AG10803 (cell line): ENCODE measurements around the gene THAP4.

Source experiments
- DNase-seq: peaks from one replicate; pipeline ENCODE4 v3.0.0; 2010; ENCODE audit warnings: low read depth
- H3K4me3 ChIP-seq: 2 replicates; pipeline ENCODE4 v1.5.1; 2011; ENCODE audit warnings: mild to moderate bottlenecking, low read length, control low read depth
- TF ChIP-seq, protein P1 (sequence below): conservative IDR thresholded peaks from 2 replicates; pipeline ENCODE4 v1.5.1; 2011; ENCODE audit warnings: mild to moderate bottlenecking, low read length, control low read depth, inconsistent platforms

The THAP4 gene

GRCh38 chr2:241609859-241610793 lies 26.8 kb downstream of the THAP4 start:
- peak; percentile 81 for DNase-seq
- TF ChIP-seq, protein P1, sequence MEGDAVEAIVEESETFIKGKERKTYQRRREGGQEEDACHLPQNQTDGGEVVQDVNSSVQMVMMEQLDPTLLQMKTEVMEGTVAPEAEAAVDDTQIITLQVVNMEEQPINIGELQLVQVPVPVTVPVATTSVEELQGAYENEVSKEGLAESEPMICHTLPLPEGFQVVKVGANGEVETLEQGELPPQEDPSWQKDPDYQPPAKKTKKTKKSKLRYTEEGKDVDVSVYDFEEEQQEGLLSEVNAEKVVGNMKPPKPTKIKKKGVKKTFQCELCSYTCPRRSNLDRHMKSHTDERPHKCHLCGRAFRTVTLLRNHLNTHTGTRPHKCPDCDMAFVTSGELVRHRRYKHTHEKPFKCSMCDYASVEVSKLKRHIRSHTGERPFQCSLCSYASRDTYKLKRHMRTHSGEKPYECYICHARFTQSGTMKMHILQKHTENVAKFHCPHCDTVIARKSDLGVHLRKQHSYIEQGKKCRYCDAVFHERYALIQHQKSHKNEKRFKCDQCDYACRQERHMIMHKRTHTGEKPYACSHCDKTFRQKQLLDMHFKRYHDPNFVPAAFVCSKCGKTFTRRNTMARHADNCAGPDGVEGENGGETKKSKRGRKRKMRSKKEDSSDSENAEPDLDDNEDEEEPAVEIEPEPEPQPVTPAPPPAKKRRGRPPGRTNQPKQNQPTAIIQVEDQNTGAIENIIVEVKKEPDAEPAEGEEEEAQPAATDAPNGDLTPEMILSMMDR: peak; percentile 38
- H3K4me3 ChIP-seq: peak overlapping the region; percentile 59

DNA sequence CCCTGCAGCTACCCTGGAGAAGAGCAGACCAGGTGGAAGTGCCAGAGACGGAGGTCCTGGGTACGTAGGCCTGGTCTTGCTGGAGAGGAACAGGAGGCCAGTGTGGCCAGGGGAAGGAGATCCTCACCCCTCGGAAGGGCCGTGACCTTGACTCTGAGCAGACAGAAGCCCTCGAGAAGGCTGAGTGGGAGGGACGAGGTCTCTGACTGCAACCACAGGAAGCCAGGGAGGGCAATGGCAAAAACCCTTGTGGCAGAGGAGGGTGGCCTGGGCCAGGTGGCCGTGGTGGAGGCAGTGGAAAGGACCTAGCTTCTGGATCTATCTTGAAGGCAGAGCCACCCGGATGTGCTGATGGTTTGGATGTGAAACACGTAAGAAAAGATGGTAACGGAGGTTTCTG lies 28.1 kb downstream of the THAP4 start:
- no peak overlapping the region for H3K4me3 ChIP-seq
- DNase-seq: no peak
- TF ChIP-seq, protein P1: no peak

- DNase-seq: no peak
- H3K4me3 ChIP-seq: no peak overlapping the region
- TF ChIP-seq, protein P1: no peak
Measured at GRCh38 chr2:241607162-241607885, 29.6 kb downstream of the THAP4 start.

DNA sequence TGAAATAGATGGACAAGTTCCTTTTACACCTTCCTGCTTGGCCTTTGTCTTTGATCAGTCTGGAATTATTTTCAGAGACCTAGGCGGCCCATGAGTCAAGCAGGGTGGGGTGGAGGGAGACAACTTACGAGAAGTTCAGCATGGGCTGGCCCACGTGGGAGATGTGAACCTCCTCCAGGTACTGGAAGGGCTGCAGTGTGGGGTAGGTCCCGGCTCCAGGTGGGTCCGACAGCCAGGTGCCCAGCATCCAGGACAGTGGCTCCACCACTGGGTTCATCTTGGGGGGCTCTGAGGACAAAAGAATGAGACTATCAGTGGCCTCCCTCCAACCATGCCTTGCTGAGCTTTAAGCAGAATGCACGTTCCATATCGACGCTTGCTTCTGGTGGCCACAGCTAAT lies 30.8 kb downstream of the THAP4 start:
- no peak overlapping the region for H3K4me3 ChIP-seq
- TF ChIP-seq, protein P1: no peak
- DNase-seq: no peak

DNA sequence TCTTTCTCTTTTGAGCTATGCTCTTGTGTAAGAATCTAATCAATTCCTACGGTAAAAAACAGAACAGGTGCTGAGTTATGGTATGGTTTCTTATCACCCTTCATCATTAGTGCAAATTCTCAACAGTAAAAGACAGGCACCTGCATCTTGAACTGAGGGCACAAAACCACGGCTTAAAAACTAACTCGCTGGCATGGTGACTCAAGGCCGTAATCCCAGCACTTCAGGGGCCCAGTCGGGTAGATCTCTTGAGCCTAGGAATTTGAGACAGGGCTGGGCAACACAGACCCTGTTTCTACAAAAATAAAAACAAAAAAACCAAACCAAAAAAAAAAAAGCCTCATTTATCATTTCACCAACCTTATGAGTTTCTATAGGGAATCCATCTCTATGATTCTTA lies 33.3 kb downstream of the THAP4 start:
- DNase-seq: no peak
- TF ChIP-seq, protein P1: no peak
- H3K4me3 ChIP-seq: no peak overlapping the region

- TF ChIP-seq, protein P1: no peak
- H3K4me3 ChIP-seq: no peak overlapping the region
- DNase-seq: no peak
Measured at GRCh38 chr2:241602720-241603119, 34.2 kb downstream of the THAP4 start.

DNA sequence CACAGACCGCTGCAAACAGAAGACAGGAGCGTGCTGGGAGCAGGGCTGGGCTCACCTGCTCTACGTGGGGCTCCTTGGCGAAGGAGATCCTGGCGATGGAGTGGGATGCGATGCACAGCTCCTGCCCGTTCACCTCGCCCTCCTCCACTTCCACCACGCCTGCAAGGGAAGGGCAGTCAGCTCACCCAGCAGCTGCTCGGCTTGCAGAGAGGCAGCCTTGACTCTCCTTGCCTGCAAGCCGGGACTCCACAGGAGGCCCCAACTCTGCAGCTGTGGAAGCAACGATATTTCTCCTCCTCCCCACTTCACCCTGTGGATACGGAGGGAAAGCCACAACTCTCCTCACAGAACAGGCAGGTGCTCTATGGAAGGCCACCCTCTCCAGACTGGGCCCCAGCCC lies 35.1 kb downstream of the THAP4 start:
- DNase-seq: no peak
- TF ChIP-seq, protein P1: no peak
- no peak overlapping the region for H3K4me3 ChIP-seq
